H1 (cell line): ENCODE data around the gene SPOCK2. TPM values are rescaled to one million over a fixed set of nuclear protein-coding genes. Genes with fewer than 3 reads are reported as not detected.
A peak's percentile ranks its signal among the peaks of the same experiment; 100 is the strongest.

Experiments used
- CBX5 ChIP-seq: fragments of 300-800, 300-1000 bp; sonication (generic); IDR thresholded peaks from 2 replicates; pipeline ENCODE4 v1.7.1; 2016; ENCODE audit warnings: antibody characterized with exemption, low read length, low read depth
- CEBPB ChIP-seq: IDR thresholded peaks from 2 replicates; pipeline ENCODE4 v1.6.1; 2012; ENCODE audit warnings: low read depth, low read length
- CHD7 ChIP-seq: fragments of 300-600 bp; sonication (generic); IDR thresholded peaks from 2 replicates; pipeline ENCODE4 v1.7.1; 2012; ENCODE audit warnings: low read length, moderate library complexity, mild to moderate bottlenecking, inconsistent platforms; ENCODE audit not compliant: insufficient replicate concordance
- CREB1 ChIP-seq: IDR thresholded peaks from 2 replicates; pipeline ENCODE4 v1.6.1; 2012; ENCODE audit warnings: inconsistent platforms
- E2F6 ChIP-seq: IDR thresholded peaks from 2 replicates; pipeline ENCODE4 v1.6.1; 2012; ENCODE audit warnings: inconsistent platforms
- SP2 ChIP-seq: IDR thresholded peaks from 2 replicates; pipeline ENCODE4 v1.6.1; 2012; ENCODE audit warnings: mild to moderate bottlenecking, low read length, inconsistent platforms
- TAF7 ChIP-seq: optimal IDR thresholded peaks from 2 replicates; pipeline ENCODE3; 2011; ENCODE audit warnings: low read depth, mild to moderate bottlenecking, inconsistent platforms, low read length, moderate library complexity, borderline replicate concordance
- TEAD4 ChIP-seq: IDR thresholded peaks from 2 replicates; pipeline ENCODE4 v1.6.1; 2012; ENCODE audit warnings: low read depth, low read length, inconsistent platforms, mixed read lengths
- USF2 ChIP-seq: IDR thresholded peaks from 2 replicates; pipeline ENCODE4 v1.6.1; 2011; ENCODE audit warnings: low read length, improper control_type of control experiment
- polyA plus RNA-seq, 7 experiments: library from polyadenylated mRNA; depleted of rRNA in 3 of 7; stranded (reverse) in 5 of 7; unstranded in 2 of 7; fragments of >200 nt in 5 of 7; fragments of 200-250 nt in 2 of 7; gene quantifications; 1 replicate in 5 of 7; 2 replicates in 1 of 7; 4 replicates in 1 of 7; pipeline versions ENCODE4 v1.2.1 to v1.2.3, GENCODE V29; 2011 to 2013; ENCODE audit warnings: missing spikeins in 2 of 7, mixed read lengths in 2 of 7
- total RNA-seq: library from RNA; stranded (reverse); fragmentation: NEBNext Ultra II Directional; extraction: Animal tissue kit (Norgen Biotek cat#: 25700); gene quantifications from 2 replicates; pipeline ENCODE4 v1.2.1, GENCODE V29; 2021

SPOCK2 gene
- total and polyA plus RNA-seq, 2 of the 8 experiments (the other 6 are each of a cell fraction or from before 2014, with no cell fraction given), result 1.5 to 1.9 TPM

GRCh38 chr10:72049969-72050781 lies 38.2 kb downstream of the SPOCK2 start (continued):
- no peak for TF ChIP-seq SP2
- TF ChIP-seq CHD7, result no peak
- TF ChIP-seq CEBPB, result no peak
- TF ChIP-seq TAF7, result no peak
- TF ChIP-seq USF2, result peak; percentile 64
- TF ChIP-seq E2F6, result peak; percentile 73
- no peak for TF ChIP-seq CREB1
- TF ChIP-seq TEAD4, result no peak
- no peak for TF ChIP-seq CBX5
